ENCODE data around the gene ADNP. TPM values are rescaled to one million over a fixed set of nuclear protein-coding genes. Genes with fewer than 3 reads are reported as not detected.

Gene ADNP
- total RNA-seq, 1 experiment from 2014 or later: 143 TPM

GRCh38 chr20:50915424-50915823 is 15.8 kb downstream of the ADNP start:
- Mint-ChIP-seq H3K27me3 (ENCODE audit: low read depth) (no peaks in the 10 kb centered on the region), H3K4me1 (peaks cover 62 to 65% of the 10 kb centered on the region in 2 experiments)

More at GRCh38 chr20:50915424-50915823, 15.8 kb downstream of the ADNP start:
- Mint-ChIP-seq H3K27ac (peak overlapping the region in 2 of 3 experiments; percentile 29 to 90; a peak in 3 of 7 replicates), H3K4me3 (no peak overlapping the region), H3K36me3 (ENCODE audit: insufficient read depth in 1 of 3, low read depth in 3 of 3) (peaks cover 11 to 72% (median 59%) of the 10 kb centered on the region in 3 experiments; a peak in 6 of 7 replicates), H3K9me3 (no peaks in the 10 kb centered on the region)
- no peak overlapping the region for H2BK20ac ChIP-seq (ENCODE audit: low read depth, low read length, poor library complexity, severe bottlenecking)
- no peaks in the 10 kb centered on the region for H3K27me3 ChIP-seq (ENCODE audit: insufficient read depth, low read length)
- DNase-seq: no peak
- H2BK5ac ChIP-seq (ENCODE audit: insufficient read length, low read length): no peak overlapping the region
- no peak overlapping the region for H3K18ac ChIP-seq (ENCODE audit: insufficient read length, low read depth, low read length)
- no peak overlapping the region for H2BK15ac ChIP-seq (ENCODE audit: low read depth, low read length)
- H3K9ac ChIP-seq (ENCODE audit: extremely low read depth, insufficient read length, low read length): no peak overlapping the region
- no peak overlapping the region for H4K8ac ChIP-seq (replicated peaks; ENCODE audit: insufficient read length, low read depth, low read length)
- H3K79me1 ChIP-seq (ENCODE audit: insufficient read depth, low read depth, low read length, poor library complexity, severe bottlenecking): no peaks in the 10 kb centered on the region
- H3K14ac ChIP-seq (ENCODE audit: insufficient read depth, low read length): no peak overlapping the region
- no peak overlapping the region for H3K4me2 ChIP-seq (ENCODE audit: insufficient read depth, insufficient read length, low read length)
- H3K23ac ChIP-seq (ENCODE audit: insufficient read length, low read depth, low read length): no peak overlapping the region
- no CpG with 5 or more reads among the region's 3 CpGs for WGBS (ENCODE audit: extremely low coverage, insufficient read length, low lambda C conversion rate)
- no peak overlapping the region for H3K56ac ChIP-seq (ENCODE audit: insufficient read length, low read depth, low read length)
- no peak overlapping the region for H2AK5ac ChIP-seq (ENCODE audit: insufficient read length, low read length)
- H2BK120ac ChIP-seq (ENCODE audit: low read depth, low read length, poor library complexity, severe bottlenecking): no peak overlapping the region
- no peaks in the 10 kb centered on the region for H3K23me2 ChIP-seq (ENCODE audit: insufficient read length, low read depth, low read length, poor library complexity, severe bottlenecking)
- TF ChIP-seq CTCF (conservative IDR thresholded peaks at IDR 0.05): no peak
- H2AFZ ChIP-seq (ENCODE audit: low read length): no peak overlapping the region
- no peak overlapping the region for H3K4ac ChIP-seq (ENCODE audit: low read depth, low read length)
- H3K79me2 ChIP-seq (ENCODE audit: insufficient read depth, low read length): peaks cover 82% of the 10 kb centered on the region
- peaks cover 5% of the 10 kb centered on the region; the same call in 1 of the 2 replicates for H3K4me1 ChIP-seq (ENCODE audit: insufficient read depth, low read length)
- H4K5ac ChIP-seq (ENCODE audit: insufficient read length, low read depth, low read length): no peak overlapping the region
- H3K9me3 ChIP-seq (ENCODE audit: control insufficient read depth, low read depth, low read length): no peaks in the 10 kb centered on the region
- H4K20me1 ChIP-seq (ENCODE audit: control insufficient read depth, insufficient read depth, insufficient read length): no peaks in the 10 kb centered on the region
- no peak overlapping the region for H3T11ph ChIP-seq (ENCODE audit: low read length)
- H3K27ac ChIP-seq (ENCODE audit: insufficient read length, low read depth, low read length): no peak overlapping the region
- no peak overlapping the region for H4K91ac ChIP-seq (ENCODE audit: insufficient read length, low read depth, low read length)
- no peak overlapping the region for H2BK12ac ChIP-seq (ENCODE audit: insufficient read length, low read depth, low read length)
